HUES48 (cell line): ENCODE measurements around the gene FBXW7.
A peak's percentile ranks its signal among the peaks of the same experiment; 100 is the strongest.

Experiments used
- H3K27ac ChIP-seq: one replicate; pipeline ENCODE4 v1.7.0; 2013; ENCODE audit warnings: low read depth, low read length, inconsistent platforms
- H3K27me3 ChIP-seq: 2 replicates; pipeline ENCODE4 v1.6.1; 2013; ENCODE audit warnings: mild to moderate bottlenecking, low read length; ENCODE audit not compliant: control insufficient read depth, insufficient read depth
- H3K36me3 ChIP-seq: 2 replicates; pipeline ENCODE4 v1.6.1; 2013; ENCODE audit warnings: low read length; ENCODE audit not compliant: control insufficient read depth, insufficient read depth
- H3K4me1 ChIP-seq: 2 replicates; pipeline ENCODE4 v1.6.1; 2013; ENCODE audit warnings: mild to moderate bottlenecking, low read length; ENCODE audit not compliant: control insufficient read depth, insufficient read depth
- H3K4me3 ChIP-seq: 2 replicates; pipeline ENCODE4 v1.5.1; 2013; ENCODE audit warnings: mild to moderate bottlenecking, low read depth, low read length
- H3K9ac ChIP-seq: 2 replicates; pipeline ENCODE4 v1.6.1; 2013; ENCODE audit warnings: mild to moderate bottlenecking, low read depth, low read length, moderate library complexity
- H3K9me3 ChIP-seq: 2 replicates; pipeline ENCODE4 v1.6.1; 2013; ENCODE audit warnings: low read length; ENCODE audit not compliant: control insufficient read depth, insufficient read depth

The FBXW7 gene

DNA sequence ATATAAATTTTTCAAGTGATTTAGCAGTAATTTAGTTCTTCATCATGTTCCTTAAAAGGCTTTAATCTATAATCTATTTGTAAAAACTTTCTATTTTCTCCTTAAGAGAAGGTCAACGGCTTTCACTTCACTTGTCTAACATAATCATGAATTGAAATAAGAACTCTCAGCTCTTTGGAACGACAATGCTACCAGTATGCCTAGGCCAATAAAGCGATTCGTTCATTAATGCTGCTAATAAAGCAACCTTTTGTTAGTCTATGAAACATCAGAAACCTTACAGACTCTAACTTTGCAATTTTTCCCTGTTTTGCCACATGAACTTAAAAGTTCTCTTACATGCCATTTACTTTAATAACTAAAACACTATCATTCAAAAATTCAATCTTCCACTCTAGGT is 47.6 kb downstream of the FBXW7 start:
- no peak overlapping the region for H3K27ac ChIP-seq

DNA sequence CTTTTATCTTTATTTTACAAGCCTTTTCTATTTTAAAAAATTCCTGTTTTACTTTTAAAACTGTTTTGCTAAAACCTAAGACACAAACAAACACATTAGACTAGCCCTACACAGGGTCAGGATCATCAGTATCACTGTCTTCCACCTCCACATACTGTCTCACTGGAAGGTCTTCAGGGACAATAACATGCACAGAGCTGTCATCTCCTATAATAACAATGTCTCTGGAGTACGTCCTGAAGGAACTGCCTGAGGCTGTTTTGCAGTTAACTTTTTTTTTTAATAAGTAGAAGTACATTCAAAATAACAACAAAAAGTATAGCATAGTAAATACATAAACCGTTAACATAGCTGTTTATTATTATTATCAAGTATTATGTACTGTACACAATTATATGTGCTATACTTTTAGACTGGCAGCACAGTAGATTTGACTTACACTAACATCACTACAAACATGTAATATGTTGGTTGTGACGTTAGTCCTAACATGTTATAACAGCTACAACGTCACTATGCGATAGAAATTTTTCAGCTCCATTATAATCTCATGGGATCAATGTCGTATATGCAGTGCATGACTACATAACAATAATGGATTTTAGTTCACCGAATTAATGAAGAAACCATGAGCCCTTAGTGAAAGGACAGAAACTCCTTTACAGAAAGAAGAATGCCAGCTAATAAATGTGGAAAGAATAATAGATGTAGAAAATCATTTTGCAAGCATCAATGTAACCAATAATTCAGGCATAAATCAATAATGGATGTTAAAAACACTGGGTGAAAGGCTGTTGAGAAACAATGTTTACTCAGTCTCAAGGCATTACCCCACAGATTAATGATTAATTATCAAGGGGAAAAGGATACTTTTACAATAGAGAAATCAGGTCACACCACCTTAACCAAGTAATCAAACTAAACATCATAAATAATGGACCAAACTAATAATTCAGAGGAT is 49.2 kb downstream of the FBXW7 start:
- Histone ChIP-seq H3K9ac (no peak overlapping the region), H3K4me1 (no peaks in the 10 kb centered on the region; the same call in 1 of the 2 replicates), H3K4me3 (no peak overlapping the region), H3K27me3 (no peaks in the 10 kb centered on the region), H3K9me3 (no peaks in the 10 kb centered on the region), H3K27ac (no peak overlapping the region), H3K36me3 (no peaks in the 10 kb centered on the region)

More for the DNA sequence above, 47.6 kb downstream of the FBXW7 start:
- no peaks in the 10 kb centered on the region; the same call in 1 of the 2 replicates for H3K4me1 ChIP-seq
- no peaks in the 10 kb centered on the region for H3K9me3 ChIP-seq
- no peaks in the 10 kb centered on the region for H3K27me3 ChIP-seq
- no peak overlapping the region for H3K4me3 ChIP-seq
- H3K9ac ChIP-seq = no peak overlapping the region
- no peaks in the 10 kb centered on the region for H3K36me3 ChIP-seq

DNA sequence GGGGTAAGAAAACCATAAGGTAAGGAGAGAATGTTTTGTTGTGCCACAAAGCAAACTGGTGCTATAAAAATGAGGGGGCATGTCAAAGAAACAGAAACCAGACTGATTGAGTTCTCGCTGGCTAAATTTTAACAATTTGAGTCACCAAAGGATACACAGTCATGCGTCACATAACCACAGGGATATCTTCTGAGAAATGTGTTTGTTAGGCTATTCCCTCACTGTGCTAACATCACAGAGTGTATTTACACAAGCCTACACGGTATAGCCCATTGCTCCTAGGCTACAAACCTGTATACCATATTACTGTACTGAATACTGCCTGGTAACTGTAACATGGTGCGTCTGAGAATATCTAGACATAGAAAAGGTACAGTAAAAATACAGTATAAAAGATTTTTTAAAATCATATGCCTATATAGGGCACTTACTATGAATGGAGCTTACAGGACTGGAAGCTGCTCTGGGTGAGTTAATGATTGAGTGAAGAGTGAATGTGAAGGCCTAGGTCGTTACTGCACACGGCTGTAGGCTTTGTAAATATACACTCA is 50.1 kb downstream of the FBXW7 start:
- H3K9me3 ChIP-seq = no peaks in the 10 kb centered on the region
- H3K4me1 ChIP-seq = no peaks in the 10 kb centered on the region; the same call in 1 of the 2 replicates
- H3K36me3 ChIP-seq = no peaks in the 10 kb centered on the region
- H3K27ac ChIP-seq = peak overlapping the region; percentile 37
- H3K4me3 ChIP-seq = no peak overlapping the region
- no peaks in the 10 kb centered on the region for H3K27me3 ChIP-seq
- H3K9ac ChIP-seq = no peak overlapping the region

DNA sequence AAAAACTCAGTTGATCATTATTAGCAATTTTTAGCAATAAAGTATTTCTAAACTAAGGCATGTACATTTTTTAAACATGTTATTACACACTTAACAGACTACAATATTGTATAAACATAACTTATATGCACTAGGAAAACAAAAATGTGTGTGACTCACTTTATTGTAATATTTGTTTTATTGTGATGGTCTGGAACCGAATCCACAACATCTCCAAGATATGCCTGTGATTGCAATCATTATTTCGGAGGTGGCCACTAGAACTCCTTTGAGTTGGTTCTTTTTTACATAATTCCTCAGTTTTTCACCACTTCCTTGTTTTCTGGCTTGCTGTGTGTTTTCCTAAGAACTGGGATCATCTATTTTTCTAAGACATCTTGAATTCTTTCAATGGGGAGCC is 53.7 kb downstream of the FBXW7 start:
- Histone ChIP-seq H3K9me3 (no peaks in the 10 kb centered on the region), H3K4me1 (no peaks in the 10 kb centered on the region; the same call in 1 of the 2 replicates), H3K4me3 (no peak overlapping the region), H3K36me3 (no peaks in the 10 kb centered on the region), H3K27ac (no peak overlapping the region), H3K9ac (no peak overlapping the region), H3K27me3 (no peaks in the 10 kb centered on the region)

DNA sequence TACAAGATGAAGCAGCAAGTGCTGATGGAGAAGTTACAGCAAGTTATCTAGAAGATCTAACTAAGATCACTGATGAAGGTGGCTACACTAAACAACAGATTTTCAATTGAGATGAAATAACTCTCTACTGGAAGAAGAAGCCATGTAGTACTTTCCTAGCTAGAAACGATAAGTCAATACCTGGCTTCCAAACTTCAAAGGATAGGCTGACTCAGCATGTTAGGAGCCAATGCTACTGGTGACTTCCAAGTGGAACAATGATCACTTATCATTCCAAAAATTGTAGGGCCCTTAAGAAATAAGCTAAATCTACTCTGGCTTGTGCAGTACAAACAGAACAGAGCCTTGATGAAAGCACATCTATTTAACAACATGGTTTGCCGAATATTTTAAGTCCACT is 55.0 kb downstream of the FBXW7 start:
- Histone ChIP-seq H3K9me3 (no peaks in the 10 kb centered on the region), H3K36me3 (no peaks in the 10 kb centered on the region), H3K4me3 (no peak overlapping the region), H3K9ac (no peak overlapping the region), H3K4me1 (peaks cover 8% of the 10 kb centered on the region; the same call in 1 of the 2 replicates), H3K27me3 (no peaks in the 10 kb centered on the region), H3K27ac (no peak overlapping the region)

DNA sequence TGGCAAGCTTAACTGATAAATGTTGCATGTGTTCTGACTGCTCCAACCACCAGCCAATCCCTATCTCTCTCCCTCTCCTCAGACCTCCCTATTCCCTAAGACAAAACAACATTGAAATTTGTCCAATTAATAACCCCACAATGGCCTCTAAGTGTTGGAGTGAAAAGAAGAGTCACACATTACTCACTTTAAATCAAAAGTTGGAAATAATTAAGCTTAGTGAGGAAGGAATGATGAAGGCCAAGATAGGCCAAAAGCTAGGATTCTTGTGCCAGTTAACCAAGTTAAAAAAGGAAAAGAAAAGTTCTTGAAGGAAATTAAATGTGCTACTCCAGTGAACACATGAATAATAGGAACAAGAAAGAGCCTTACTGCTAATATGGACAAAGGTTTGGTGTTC is 55.6 kb downstream of the FBXW7 start:
- H3K27me3 ChIP-seq = no peaks in the 10 kb centered on the region
- H3K9ac ChIP-seq = no peak overlapping the region
- no peak overlapping the region for H3K27ac ChIP-seq
- peaks cover 8% of the 10 kb centered on the region; the same call in 1 of the 2 replicates for H3K4me1 ChIP-seq
- H3K36me3 ChIP-seq = no peaks in the 10 kb centered on the region
- H3K4me3 ChIP-seq = no peak overlapping the region
- no peaks in the 10 kb centered on the region for H3K9me3 ChIP-seq

DNA sequence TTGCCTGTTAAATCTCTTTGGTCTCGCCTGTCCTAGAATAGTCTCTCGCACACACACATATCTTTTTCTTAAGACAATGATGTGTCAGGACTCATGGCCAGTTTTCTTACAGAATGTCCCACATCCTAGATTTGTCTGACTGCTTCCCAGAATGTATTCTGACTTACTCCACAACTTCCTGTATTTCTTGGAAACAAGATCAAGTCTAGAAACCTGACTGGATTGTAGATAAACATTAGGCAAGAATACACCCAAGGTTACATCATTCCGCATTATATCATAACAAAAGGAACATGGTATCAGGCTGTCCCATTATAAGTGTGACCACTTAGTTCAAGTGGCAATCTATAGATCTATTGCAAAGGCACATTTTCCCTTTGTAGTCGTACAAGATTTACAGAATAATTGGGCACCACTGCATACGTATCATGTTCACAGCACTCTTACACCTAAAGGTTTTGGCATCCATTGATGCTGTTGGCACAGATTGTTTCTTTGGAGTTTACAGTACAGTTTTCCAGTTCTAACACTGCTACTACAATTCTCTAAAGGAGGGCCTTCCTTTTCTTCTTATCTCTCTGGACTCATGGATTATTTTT is 56.4 kb downstream of the FBXW7 start:
- Histone ChIP-seq H3K4me3 (no peak overlapping the region), H3K4me1 (peaks cover 8% of the 10 kb centered on the region; the same call in 1 of the 2 replicates), H3K27ac (no peak overlapping the region), H3K36me3 (no peaks in the 10 kb centered on the region), H3K27me3 (no peaks in the 10 kb centered on the region), H3K9me3 (no peaks in the 10 kb centered on the region), H3K9ac (no peak overlapping the region)

DNA sequence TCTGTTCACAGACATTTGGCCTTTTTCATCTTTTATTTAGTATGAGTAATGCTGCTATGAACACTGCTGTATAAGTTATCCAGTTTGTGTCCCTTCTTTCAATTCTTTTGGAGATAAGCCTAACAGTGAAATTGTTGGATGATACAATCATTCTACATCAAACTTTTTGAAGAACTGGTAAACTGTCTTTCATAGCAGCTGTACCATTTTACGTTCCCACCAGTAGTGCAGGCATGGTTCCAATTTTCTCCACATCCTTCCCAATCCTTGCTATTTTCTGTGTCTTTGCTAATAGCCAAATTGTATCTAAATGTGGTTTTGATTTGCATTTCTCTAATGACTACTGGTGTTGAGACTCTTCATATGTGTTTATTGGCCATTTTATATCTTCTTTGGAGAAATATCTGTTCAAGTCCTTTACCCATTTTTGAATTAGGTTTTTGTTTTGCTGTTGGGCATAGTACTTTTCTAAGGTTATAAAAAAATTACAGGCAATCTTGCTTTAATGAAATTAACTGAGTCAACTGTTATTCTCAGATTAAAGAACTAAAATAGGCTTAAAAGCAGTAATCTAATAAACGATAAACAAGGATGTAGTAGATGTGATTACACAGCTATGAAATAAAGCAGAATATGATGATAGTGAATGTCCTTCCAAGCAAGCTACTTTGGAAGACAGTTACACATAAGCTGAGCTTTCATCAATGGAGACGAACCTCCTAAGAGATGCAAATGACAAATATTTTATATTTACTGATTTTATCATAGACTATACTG is 57.2 kb downstream of the FBXW7 start:
- Histone ChIP-seq H3K9me3 (no peaks in the 10 kb centered on the region), H3K27ac (no peak overlapping the region), H3K27me3 (no peaks in the 10 kb centered on the region), H3K36me3 (no peaks in the 10 kb centered on the region), H3K4me3 (no peak overlapping the region), H3K9ac (no peak overlapping the region), H3K4me1 (peaks cover 8% of the 10 kb centered on the region; the same call in 1 of the 2 replicates)

DNA sequence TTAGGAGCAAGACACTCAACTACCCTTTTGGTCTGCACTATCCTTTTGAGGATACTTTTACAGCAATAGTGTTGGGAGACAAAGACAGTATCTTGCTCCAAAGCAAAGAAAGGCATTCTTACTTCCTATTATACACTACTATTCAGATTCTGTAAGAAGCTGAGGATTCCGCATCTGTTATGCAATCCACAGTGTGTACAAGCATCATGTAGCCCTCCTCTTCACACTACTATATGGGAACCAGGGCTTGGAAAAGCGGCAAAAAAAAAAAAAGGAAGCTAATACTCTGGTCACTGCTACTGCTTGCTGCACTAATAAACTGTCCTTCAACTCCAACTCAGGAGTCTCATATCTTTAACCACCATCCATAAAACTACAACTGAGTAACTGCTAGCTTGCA is 59.1 kb downstream of the FBXW7 start:
- Histone ChIP-seq H3K4me1 (peaks cover 8% of the 10 kb centered on the region; the same call in 1 of the 2 replicates), H3K27me3 (no peaks in the 10 kb centered on the region), H3K4me3 (no peak overlapping the region), H3K9me3 (no peaks in the 10 kb centered on the region), H3K36me3 (no peaks in the 10 kb centered on the region), H3K27ac (no peak overlapping the region), H3K9ac (no peak overlapping the region)

DNA sequence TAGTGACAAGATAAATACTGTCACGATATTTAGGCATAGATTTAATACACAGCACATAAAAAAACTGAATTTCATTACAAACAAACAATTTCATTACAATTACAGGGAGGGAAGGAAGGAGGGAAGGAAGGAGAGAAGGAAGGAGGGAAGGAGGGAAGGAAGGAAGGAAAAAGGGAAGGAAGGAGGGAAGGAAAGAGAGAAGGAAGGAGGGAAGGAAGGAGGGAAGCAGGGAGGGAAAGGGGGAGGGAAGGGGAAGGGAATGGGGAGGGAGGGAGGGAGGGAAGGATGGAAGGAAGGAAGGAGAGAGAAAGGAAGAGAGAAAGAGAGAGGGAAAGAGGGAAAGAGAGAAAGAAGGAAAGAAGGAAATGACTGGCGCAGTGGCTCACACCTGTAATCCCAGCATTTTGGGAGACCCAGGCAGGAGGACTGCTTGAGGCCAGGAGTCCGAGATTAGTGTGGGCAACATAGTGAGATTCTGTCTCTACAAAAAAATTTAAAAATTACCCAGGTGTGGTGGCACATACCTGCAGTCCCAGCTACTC is 64.6 kb downstream of the FBXW7 start:
- no peaks in the 10 kb centered on the region for H3K9me3 ChIP-seq
- no peaks in the 10 kb centered on the region for H3K27me3 ChIP-seq
- H3K4me3 ChIP-seq = no peak overlapping the region
- peaks cover 2% of the 10 kb centered on the region; the same call in 1 of the 2 replicates for H3K4me1 ChIP-seq
- no peaks in the 10 kb centered on the region for H3K36me3 ChIP-seq
- H3K27ac ChIP-seq = no peak overlapping the region
- no peak overlapping the region for H3K9ac ChIP-seq
